GM18507 (cell line): ENCODE data around the gene KIRREL3.

ENCODE experiments used
- DNase-seq: peaks from one replicate; pipeline ENCODE4 v3.0.0; 2011; ENCODE audit warnings: low read depth; ENCODE audit not compliant: insufficient read length; ENCODE audit errors: extremely low spot score
- FAIRE-seq: peaks from 2 replicates; lab custom pipeline; 2011; peaks lifted over from hg19 to GRCh38; lab: Jason Lieb, UNC

Gene KIRREL3

DNA sequence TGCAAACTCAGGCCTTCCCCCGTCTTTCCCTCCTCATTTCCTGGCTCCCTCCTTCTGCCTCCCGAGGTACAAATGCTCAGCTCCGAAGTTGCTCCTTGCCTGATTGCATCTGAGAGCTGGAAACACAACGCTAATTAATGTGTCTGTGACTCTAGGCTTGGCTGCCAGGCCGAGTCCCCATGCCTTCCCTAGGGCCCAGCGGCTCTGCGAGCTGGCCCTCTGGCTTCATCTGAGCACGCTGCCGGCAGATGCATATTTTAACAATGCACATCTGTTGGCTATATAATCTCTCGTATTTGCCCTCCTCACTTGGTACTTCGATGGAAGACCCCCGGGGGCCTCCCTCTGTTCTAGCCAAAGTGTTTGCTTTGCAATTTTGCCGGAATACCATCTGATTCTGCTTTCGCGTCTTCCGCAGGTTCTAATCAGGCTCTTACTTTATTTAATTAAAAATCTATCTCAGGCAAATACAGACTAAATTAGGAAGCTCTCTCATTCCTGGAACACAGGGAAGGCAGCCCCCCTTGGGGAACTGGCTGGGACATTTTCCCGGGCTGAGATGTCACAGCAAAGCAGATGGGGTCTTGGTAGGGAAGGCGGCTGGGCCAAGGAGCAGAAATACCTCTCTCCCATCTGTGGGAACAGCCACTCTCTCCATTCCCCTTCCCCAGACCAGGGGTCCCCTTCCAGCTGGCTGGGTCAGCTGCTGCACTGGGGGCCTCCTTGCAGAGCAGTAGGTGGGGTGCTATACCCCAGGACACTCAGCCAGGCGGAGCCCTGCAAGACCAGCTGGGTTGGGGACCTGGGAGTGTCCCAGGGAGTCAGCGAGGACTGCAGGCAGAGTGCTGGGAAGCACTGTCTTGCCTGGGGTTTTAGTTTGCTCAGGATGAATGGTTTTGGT lies 482.2 kb downstream of the KIRREL3 start:
- no peak for FAIRE-seq
- DNase-seq = no peak

DNA sequence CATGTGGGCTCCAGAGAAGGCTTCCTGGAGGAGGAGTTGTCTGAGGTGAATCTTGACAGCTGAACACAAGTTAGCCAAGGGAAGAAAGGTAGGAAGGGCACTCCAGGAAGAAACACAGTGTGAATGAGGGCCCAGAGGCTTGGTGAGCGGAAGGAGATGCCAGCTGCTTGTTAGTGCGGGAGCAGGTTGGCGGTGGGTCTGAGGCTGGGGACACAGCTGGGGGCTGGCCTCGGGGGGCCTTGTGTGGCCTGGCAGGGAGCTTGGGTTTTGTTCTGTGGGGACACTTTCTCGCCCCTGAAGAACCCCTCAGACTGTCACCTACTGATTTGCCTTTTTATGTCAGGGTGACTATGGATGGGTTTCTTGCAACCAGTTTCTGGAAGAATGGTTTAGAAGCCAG lies 485.1 kb downstream of the KIRREL3 start:
- DNase-seq (no peak), FAIRE-seq (no peak)

DNA sequence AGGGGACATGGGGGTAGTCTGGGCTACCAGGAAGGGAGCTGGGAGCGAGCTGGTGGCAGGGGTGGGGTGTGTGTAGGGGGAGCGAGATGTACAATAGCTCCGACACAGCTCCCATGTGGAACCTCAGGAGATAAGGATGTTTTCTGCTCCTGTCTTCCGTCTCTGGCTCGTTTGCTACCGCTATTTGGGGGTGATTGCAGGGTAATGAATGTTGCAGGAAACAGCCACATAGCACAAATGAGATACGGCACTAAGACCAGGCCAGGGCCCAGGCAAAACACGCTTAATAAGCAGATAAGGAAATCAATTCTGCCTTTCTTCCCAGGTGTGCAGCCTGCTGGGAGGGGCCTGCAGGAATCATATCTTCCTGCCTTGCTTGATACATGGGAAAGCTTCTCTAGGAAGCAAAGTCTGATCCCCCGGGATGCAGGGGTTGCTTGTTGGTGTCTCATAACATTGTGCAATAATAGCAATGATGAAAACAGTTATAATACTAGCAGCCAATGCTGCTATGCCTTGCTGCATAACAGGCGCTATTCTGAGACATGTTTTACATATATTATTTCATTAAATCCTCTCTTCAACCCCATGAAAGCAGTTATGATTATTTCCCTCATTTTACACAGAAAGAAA lies 486.4 kb downstream of the KIRREL3 start:
- no peak for DNase-seq

DNA sequence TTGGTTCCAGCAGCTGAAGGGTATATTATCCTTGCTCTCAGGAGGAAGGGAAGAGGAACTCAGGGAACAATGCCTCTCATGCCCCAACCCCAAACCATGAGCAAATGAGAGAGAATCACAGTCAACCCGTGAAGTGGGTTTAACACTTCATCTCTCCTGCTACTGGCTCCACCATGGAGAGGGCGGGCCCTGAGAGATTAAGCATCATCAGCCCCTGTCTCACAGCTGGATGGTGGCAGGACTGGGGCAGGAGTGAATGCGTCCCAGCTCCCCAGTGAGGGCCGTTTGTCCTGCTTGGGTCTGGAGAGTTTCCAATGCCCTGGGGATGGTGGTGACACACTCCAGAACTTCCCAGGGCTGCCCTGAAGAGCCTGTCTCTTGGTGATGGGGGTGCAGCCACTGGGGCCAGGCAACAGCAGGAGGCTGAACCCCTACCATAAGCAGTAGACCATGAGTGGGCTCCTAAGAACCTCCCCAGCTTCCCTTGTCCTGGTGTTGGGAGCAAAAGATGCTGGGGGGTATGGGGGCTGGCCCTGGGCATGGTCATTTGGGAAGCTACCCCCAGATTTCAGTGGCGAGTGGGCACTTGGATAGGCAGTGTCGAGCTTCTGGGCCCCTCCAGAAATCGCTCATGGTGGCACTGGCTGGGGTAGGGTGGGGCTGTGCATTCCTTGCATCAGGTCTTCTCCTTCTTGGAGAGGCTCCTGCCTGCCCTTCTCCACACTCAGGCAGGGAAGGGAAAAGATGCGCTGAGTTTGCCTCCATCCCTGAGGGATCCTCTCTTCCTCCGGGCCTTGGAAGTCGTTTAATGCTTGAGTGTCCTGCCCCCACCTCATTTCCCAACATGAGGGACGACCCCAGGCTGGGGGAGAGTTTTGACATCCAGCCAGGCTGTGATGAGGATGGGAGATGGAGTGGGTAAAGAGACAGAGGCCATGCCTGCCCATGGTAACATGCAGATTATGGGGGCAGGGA lies 487.5 kb downstream of the KIRREL3 start:
- DNase-seq (no peak), FAIRE-seq (no peak)

More for the DNA sequence above, 486.4 kb downstream of the KIRREL3 start:
- no peak for FAIRE-seq

DNA sequence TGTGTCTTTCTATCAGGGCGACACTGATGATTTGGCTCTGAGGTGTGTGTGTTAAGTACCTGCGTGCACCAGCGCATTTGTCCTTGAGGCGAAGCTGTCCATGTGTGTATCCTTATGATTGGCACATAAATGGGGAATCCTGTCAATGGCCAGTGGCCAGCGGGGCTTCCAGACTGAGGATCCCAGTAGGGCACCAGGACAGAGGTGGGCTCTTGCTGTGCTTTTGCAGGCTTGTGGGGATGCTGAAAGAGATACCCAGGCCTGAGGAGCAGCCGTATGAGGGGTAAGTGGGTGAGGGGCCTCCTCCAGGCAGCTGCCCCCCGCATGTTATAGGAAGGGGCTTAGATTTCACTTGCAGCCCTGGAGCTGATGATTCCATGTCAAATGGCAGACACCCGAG lies 488.3 kb downstream of the KIRREL3 start:
- FAIRE-seq = no peak

DNA sequence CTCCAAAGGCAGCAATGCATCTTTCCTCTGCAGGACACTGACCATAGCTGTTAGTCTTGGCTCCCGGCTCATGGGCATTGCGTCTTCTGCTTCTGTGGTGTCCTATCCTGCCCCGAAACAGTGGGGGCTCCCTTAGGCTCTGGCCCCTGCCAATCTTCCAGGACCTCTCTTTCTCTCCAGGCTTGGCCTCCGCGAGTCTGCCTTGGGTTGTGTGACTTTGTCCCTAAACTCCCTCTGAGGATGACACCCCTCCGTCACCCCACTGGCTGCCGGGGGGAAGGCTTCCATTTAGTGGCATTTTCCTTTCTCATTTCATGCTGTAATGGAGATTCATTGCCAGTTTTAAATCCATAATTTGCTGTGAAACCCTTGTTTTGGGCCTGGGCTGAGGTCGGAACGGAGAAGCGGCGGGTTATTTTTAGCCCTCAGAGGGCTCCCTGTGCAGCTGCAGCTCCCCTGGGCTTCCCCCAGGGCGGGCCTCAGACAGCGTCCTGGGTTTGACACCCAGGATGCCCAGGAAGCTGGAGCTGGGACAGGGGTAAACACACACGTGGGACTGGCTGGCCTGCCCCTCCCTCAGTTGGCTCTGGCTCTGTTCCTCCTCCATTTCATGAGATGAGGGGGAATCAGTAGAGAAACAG lies 489.0 kb downstream of the KIRREL3 start:
- no peak for FAIRE-seq

More for the DNA sequence above, 488.3 kb downstream of the KIRREL3 start:
- no peak for DNase-seq

DNA sequence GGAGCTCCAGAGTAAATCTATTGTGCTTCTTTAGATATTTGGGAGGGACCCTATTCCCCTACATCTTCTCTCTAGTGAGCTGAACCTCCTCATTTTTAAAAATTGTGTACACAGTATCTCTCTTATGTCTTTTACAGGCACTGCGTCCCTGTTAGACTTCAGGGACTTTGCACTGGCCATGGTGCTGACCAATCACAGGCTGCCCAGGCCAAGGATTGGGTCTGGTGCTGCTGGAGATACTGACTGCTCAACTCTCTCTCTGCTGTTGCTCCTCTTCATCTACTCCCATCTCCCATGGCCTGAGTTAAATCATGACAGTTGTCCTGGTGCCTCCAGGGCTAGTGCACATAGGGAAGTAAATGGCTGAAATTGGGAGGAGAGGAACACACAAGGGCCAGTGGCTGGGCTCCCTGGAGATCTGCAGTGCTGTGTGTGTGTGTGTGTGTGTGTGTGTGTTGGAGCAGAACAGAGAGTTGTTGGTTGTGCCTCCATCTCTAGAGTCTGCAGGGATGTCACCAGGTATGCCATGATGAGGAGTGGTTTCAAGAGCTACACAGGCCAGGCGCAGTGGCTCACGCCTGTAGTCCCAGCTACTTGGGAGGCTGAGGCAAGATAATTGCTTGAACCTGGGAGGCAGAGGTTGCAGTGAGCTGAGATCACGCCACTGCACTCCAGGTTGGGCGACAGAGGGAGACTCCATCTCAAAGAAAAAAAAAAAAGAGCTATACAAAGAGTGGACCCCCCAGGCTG lies 489.8 kb downstream of the KIRREL3 start:
- DNase-seq (no peak), FAIRE-seq (no peak)

More for the DNA sequence above, 489.0 kb downstream of the KIRREL3 start:
- no peak for DNase-seq

DNA sequence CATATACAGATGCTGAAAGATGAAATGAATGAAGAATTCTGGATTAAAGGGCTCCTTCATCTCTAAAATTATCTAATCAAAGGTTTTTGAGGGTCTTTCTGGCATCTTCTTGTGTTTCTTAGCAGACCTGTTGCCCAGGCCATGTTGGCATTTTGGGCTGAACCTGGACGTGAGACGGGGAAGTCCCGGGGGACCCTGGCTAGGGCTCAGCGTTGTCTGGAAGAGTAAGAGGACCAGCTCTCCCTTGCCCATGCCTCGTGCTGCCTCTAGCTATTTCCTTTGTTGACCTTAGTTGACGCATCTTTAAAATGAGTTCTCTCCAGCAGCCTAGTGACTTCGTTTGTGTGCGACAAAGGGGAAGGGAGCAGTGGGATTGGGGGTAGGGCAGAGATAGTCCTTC lies 492.9 kb downstream of the KIRREL3 start:
- no peak for DNase-seq
- no peak for FAIRE-seq

DNA sequence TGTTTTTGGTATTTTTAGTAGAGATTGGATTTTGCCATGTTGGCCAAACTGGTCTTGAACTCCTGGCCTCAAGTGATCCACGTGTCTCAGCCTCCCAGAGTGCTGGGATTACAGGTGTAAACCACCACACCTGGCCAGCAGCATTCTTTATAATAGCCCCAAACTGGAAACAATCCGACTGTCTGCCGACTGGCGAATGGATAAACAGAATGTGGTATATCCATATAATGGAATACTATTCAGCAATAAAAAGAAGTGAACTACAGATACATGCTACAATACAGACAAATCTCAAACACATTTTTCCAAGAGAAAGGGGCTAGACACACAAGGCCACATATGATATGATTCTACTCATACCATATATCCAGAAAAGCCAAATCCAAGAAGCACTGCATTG lies 493.8 kb downstream of the KIRREL3 start:
- DNase-seq (no peak), FAIRE-seq (no peak)

DNA sequence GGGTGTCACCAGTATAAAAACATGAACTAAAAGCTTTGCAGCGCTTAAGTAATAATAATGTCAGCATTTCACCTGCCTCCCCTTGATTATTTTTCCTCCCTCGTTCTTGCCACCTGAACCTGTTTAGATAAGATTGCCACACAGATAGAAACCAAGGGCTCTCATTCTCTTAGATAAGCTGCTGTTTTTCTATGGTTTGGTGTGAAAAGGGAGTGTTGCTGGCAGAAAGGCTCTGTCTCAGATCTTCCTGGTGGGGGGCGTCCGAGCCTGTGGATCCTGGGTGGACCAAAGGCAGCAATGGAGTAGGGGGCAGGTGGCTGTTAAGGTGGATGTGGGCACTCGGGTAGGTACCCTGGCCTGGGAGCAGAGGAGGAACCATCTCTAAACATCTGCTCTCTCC lies 497.6 kb downstream of the KIRREL3 start:
- DNase-seq = no peak
- FAIRE-seq = no peak

DNA sequence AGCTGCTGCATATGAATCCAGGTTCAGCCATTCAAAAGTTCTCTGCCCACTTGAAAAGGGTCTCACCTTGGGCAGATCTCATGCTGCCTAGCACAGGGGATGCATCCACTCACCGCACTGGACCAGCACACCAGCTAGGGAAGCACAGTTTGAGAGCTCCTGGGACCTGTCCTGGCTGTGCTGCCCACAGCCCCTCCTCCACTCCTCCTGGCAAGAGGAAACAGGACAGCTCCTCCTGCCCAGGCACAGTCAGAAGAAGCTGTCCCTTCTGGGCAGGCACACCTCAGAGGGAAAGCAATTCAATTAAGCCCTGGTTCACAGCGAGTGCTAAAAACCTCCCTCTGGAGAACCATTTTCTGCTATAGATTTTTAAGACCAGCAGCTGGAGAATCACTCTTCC lies 498.4 kb downstream of the KIRREL3 start:
- FAIRE-seq (no peak), DNase-seq (no peak)

DNA sequence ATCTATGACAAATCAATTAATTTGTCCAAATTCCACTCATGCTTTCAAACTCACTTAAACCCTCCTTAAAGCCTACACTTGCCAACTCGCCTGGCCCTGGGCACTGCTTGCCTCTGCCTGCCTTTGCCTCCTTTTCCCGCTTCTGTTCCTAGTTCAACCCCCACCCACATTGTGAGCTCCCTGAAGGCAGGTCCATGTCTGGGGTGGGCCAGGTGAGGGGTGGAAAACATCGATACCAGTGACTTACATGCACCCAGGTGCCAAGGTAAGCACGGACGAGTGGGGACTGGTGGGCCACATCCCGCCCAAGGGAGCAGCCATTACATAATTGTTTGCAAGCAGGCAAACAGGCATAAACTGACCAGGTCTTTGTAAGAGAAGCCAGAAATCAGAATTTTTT lies 498.9 kb downstream of the KIRREL3 start:
- no peak for DNase-seq
- no peak for FAIRE-seq

DNA sequence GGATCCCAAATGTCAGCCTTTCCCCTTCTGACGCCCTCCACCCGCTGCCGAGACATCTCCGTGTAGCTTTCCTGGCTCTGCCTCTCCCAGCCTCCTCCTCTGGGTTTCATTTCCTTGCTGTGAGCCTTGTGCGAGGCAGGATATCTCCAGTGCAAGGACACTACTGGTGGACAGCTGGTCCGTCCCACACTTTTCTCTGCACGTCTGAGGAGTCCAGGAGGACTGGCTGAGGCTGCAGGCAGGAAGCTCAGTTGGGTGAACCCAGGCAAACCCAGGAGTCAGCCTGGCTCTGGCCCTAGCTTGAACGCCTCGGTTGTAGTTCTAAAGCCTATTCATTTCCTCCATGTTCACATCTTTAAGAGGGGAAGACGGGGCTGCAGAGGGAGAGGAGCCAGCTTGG lies 499.6 kb downstream of the KIRREL3 start:
- FAIRE-seq (no peak), DNase-seq (no peak)

DNA sequence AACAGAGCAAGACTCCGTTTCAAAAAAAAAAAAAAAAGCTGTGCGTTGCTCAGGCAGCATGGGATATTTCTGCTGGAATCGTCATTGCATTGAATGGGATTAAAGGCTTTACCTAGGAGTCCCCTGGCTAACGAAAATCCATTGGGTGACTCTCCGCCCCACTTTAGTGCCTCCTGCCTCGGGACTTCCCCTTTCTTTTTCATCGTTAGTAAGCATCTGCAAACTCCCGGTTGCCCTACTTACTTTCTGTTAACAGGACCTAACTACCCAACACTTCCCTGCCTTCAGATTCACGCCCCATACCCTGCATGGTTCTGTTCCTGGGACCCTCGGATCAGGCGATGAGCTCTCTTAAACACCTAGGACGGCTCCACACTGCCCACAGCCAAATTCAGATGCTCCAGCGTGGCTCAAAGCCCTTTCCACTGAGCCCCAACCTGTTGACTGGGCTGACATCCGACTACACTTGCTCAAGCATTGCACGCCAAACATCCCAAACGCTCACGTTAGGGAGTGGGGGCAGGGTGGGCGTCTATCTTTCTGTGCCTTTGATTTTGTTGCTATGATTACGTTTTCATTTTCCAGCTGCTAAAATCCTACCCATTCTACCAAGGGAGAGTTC lies 501.3 kb downstream of the KIRREL3 start:
- no peak for DNase-seq

DNA sequence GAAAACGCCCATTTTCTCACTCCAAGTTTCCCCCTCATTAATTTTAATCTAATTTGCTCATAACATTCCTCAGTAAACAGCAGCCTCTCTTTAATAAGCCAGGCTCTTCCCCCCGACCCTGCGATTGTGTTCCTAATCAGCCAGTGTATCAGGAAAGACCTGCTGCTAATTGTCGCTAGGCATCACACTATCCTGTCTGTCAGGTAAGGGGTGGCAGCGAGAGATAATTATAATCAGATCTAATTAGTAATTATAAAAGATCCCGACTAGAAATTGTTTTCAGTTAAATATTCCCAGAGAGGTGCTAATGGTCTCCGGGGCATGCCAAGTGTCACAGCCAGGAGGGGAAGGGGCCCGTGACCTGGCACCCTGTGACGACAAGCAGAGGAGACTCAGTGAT lies 502.3 kb downstream of the KIRREL3 start:
- FAIRE-seq (no peak), DNase-seq (no peak)

More for the DNA sequence above, 501.3 kb downstream of the KIRREL3 start:
- no peak for FAIRE-seq

DNA sequence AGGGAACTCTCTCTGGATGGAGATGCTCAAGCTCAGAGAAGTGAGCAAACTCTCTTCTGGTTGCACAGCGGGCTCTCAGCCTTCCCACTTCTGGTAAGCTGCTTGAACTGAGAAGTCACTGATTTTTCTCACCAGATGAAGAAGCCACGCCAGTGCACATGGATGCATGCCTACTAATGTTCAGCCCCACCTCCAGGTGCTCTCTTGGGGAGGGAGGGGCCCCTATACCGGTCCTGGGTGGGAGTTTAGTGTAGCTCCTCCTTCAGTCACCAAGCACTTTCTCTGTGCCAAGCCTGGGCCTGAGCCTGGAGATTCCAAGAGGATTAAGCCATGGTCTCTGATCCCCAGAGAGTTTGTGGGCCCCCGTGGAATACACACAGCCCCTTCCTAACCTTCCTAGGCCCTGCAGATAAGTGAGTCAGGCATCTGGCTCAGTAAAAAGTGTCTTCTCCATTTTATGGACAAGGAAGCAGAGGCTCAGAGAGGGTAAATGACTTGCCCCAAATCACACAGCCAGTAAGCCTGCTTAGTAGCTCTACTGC lies 502.9 kb downstream of the KIRREL3 start:
- no peak for DNase-seq
- FAIRE-seq = no peak

DNA sequence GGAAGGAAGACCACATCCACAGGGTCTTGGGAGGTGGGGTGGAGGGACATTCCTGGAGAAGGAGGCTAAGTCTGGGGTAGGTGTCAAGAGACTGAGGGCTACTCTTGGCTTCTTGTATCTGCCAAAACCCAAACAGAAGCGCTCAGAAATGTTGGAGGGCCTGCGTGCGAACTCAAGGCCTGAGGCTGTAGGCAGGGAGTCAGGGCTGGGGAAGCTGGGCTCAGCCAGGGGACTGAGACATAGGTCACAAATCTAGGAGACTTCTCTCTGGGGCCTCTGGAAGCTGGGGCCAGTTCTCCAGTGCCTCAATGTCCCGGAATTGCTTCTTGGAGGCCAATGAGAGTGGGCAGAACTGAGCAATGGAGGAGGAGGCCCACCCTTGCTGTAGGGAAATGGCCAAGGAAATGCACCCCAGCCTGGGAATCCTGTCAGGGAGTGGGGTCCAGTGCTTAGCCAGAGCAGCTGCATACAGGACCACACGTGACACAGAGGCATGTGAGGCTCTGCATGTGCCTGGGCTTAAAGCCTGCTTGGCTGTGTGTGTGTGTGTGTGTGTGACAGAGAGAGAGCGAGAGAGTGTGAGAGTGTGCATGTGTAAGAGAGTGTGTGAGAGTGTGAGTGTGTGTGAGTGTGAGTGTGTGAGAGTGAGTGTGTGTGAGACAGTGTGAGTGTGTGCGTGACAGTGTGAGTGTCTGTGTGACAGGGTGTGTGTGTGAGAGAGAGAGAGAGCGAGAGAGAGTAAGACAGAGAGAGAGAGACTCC lies 503.8 kb downstream of the KIRREL3 start:
- DNase-seq (no peak), FAIRE-seq (no peak)
